MCF 10A (cell line): Measurements from ENCODE around the gene ZNF287. TPM values are rescaled to one million over a fixed set of nuclear protein-coding genes. Genes with fewer than 3 reads are reported as not detected.
A peak's percentile ranks its signal among the peaks of the same experiment; 100 is the strongest.

Experiments
- Bru-seq: library from RNA; stranded (reverse); fragments of 400-500 nt; gene quantifications from one replicate; lab custom pipeline; 2021; lab: Mats Ljungman, UMichigan
- BruChase-seq, 2 experiments: library from RNA; stranded (reverse); fragments of 400-500 nt; gene quantifications; one replicate each; lab custom pipeline; 2021; lab: Mats Ljungman, UMichigan
- BruUV-seq: library from RNA; stranded (reverse); fragments of 400-500 nt; replicated peaks from 2 replicates; lab custom pipeline; 2021; lab: Mats Ljungman, UMichigan
- CTCF ChIA-PET: fragments of 300-600 bp; sonication (Branson Sonifier 250); formaldehyde crosslinking; extraction: SDS; loops from one replicate; lab custom pipeline; 2021; ENCODE audit warnings: antibody characterized with exemption, inconsistent platforms; lab: Yijun Ruan, JAX
- POLR2A ChIA-PET: fragments of 300-600, 350-650 bp; sonication (Branson Sonifier 250); formaldehyde crosslinking; extraction: SDS; loops from one replicate; lab custom pipeline; 2020; ENCODE audit warnings: antibody characterized with exemption, inconsistent platforms; lab: Yijun Ruan, JAX
- DNase-seq: peaks from one replicate; pipeline ENCODE4 v3.0.0-alpha.2; 2018; ENCODE audit not compliant: unreplicated experiment
- H3K27ac Mint-ChIP-seq: one replicate; pipeline ENCODE4 v1.8.0; 2022; ENCODE audit warnings: mild to moderate bottlenecking, low read depth, mixed read lengths; ENCODE audit not compliant: unreplicated experiment
- H3K27me3 Mint-ChIP-seq: one replicate; pipeline ENCODE4 v1.8.0; 2022; ENCODE audit warnings: mixed read lengths; ENCODE audit not compliant: insufficient read depth, unreplicated experiment
- H3K36me3 Mint-ChIP-seq: one replicate; pipeline ENCODE4 v1.8.0; 2022; ENCODE audit warnings: mild to moderate bottlenecking, moderate library complexity, mixed read lengths; ENCODE audit not compliant: insufficient read depth, unreplicated experiment
- H3K4me1 Mint-ChIP-seq: one replicate; pipeline ENCODE4 v1.8.0; 2022; ENCODE audit warnings: mixed read lengths; ENCODE audit not compliant: insufficient read depth, unreplicated experiment
- H3K4me3 Mint-ChIP-seq: one replicate; pipeline ENCODE4 v1.8.0; 2022; ENCODE audit warnings: mild to moderate bottlenecking, moderate library complexity, mixed read lengths; ENCODE audit not compliant: unreplicated experiment
- H3K9me3 Mint-ChIP-seq: one replicate; pipeline ENCODE4 v1.8.0; 2022; ENCODE audit warnings: mixed read lengths; ENCODE audit not compliant: unreplicated experiment
- CTCF ChIP-seq: fragments of 200-600 bp; IDR thresholded peaks from one replicate; pipeline ENCODE4 v1.8.0; 2022; ENCODE audit warnings: antibody characterized with exemption, mild to moderate bottlenecking; ENCODE audit not compliant: unreplicated experiment
- intact Hi-C: fragments of 100-400 bp; cut with micrococcal nuclease; formaldehyde crosslinking; loops from 2 replicates; pipeline ENCODE4 v1.14.1; 2022
- long read RNA-seq: library from polyadenylated mRNA; stranded (forward); transcript quantifications from one replicate; pipeline ENCODE4 v2.0.0, GENCODE V29; 2022
- total RNA-seq: library from RNA; stranded (reverse); gene quantifications from 2 replicates; pipeline ENCODE4 v1.2.3, GENCODE V29; 2022

The ZNF287 gene
- 2.2 and 2.4 TPM in 2 replicates for total RNA-seq
- Bru-seq, nascent RNA: percentile 37 among the genes with signal in this experiment
- percentile 22 among the genes with signal in this experiment for BruChase-seq, experiment 1, labeled RNA remaining after a 6-hour chase
- percentile 34 among the genes with signal in this experiment for BruChase-seq, experiment 2, labeled RNA remaining after a 2-hour chase
- long read RNA-seq, partial matches to known transcripts: 0 of 3 reads
- long read RNA-seq, other reads (novel, unspliced or antisense): 2 of 3 reads

GRCh38 chr17:16568541-16569357 lies at the start of gene ZNF287:
Gene ZNF287 (minus strand): TSS chr17:16569204. CDS start chr17:16567731, 1,473 bp downstream.
- peak; percentile 56 for DNase-seq
- Mint-ChIP-seq H3K27ac (no peak within 1 kb of the TSS), H3K4me3 (peak within 1 kb of the TSS; percentile 66), H3K4me1 (no peaks in the 10 kb centered on the region), H3K9me3 (peaks cover 12% of the 10 kb centered on the region), H3K36me3 (no peaks in the 10 kb centered on the region), H3K27me3 (peaks cover 7% of the 10 kb centered on the region)
- BruUV-seq: no TSS peak
- CTCF ChIA-PET: no interaction called here
- POLR2A ChIA-PET: interaction anchor here (0.6 kb wide), 1 partner anchor 8 kb away, joined by 3 read pairs; no protein-coding TSS in a partner anchor
- no peak for TF ChIP-seq CTCF
- intact Hi-C loops: no loop called here

GRCh38 chr17:16617481-16618060 lies 48.6 kb upstream of the ZNF287 start:
- peaks cover 5% of the 10 kb centered on the region for H3K36me3 Mint-ChIP-seq
- no peaks in the 10 kb centered on the region for H3K27me3 Mint-ChIP-seq
- TF ChIP-seq CTCF: no peak
- H3K9me3 Mint-ChIP-seq: peaks cover 34% of the 10 kb centered on the region
- no TSS peak for BruUV-seq
- intact Hi-C loops: no loop called here
- no peak overlapping the region for H3K4me3 Mint-ChIP-seq
- ChIA-PET CTCF (no interaction called here), POLR2A (no interaction called here)
- H3K4me1 Mint-ChIP-seq: no peaks in the 10 kb centered on the region
- no peak overlapping the region for H3K27ac Mint-ChIP-seq
- DNase-seq: no peak

GRCh38 chr17:16599537-16599936 lies 30.5 kb upstream of the ZNF287 start:
- BruUV-seq: no TSS peak

More at GRCh38 chr17:16599537-16599936, 30.5 kb upstream of the ZNF287 start:
- POLR2A ChIA-PET: no interaction called here
- H3K27me3 Mint-ChIP-seq: no peaks in the 10 kb centered on the region
- no peaks in the 10 kb centered on the region for H3K36me3 Mint-ChIP-seq
- no peaks in the 10 kb centered on the region for H3K4me1 Mint-ChIP-seq
- DNase-seq: no peak
- intact Hi-C loops: no loop called here
- TF ChIP-seq CTCF: no peak
- CTCF ChIA-PET: interaction anchor here (2.5 kb wide), 1 partner anchor 10 kb away, joined by 13 read pairs; no protein-coding TSS in a partner anchor
- peaks cover 8% of the 10 kb centered on the region for H3K9me3 Mint-ChIP-seq
- no peak overlapping the region for H3K4me3 Mint-ChIP-seq
- H3K27ac Mint-ChIP-seq: no peak overlapping the region
